Measurements from ENCODE around the gene BPNT1.

GRCh38 chr1:220084460-220084859 is 5.1 kb downstream of the BPNT1 start:
- no peak for TF ChIP-seq CTCF (conservative IDR thresholded peaks at IDR 0.05 in 1 of 2, IDR thresholded peaks at IDR 0.05 in 1 of 2; ENCODE audit: low read depth in 1 of 2, low read length in 2 of 2)
- no peak for TF ChIP-seq EZH2 (IDR thresholded peaks at IDR 0.05; ENCODE audit: low read length, missing control alignments)
